ENCODE measurements around the gene SEZ6L.
A peak's percentile ranks its signal among the peaks of the same experiment; 100 is the strongest.

The SEZ6L gene

GRCh38 chr22:26143806-26144325, 25.4 kb upstream of the SEZ6L start:
- Histone ChIP-seq H3K4me3 (ENCODE audit: extremely low read depth, insufficient read depth, low read length, poor library complexity, severe bottlenecking) (no peak overlapping the region), H3K4me1 (ENCODE audit: control insufficient read depth, insufficient read depth, low read length, poor library complexity, severe bottlenecking) (no peaks in the 10 kb centered on the region), H3K9me3 (ENCODE audit: control insufficient read depth, low read length) (no peaks in the 10 kb centered on the region), H3K36me3 (ENCODE audit: control insufficient read depth, insufficient read depth, low read length) (no peaks in the 10 kb centered on the region), H3K27ac (ENCODE audit: low read depth, low read length, severe bottlenecking) (no peak overlapping the region)
- 83 to 88% methylated on average over 2 to 3 of the region's 3 CpGs for WGBS, 2 experiments (ENCODE audit: insufficient coverage in 2 of 2)

GRCh38 chr22:26159886-26160285, 9.4 kb upstream of the SEZ6L start:
- Histone ChIP-seq H3K4me3 (ENCODE audit: extremely low read depth, insufficient read depth, low read length, poor library complexity, severe bottlenecking) (no peak overlapping the region), H3K36me3 (ENCODE audit: control insufficient read depth, insufficient read depth, low read length) (no peaks in the 10 kb centered on the region), H3K4me1 (ENCODE audit: control insufficient read depth, insufficient read depth, low read length, poor library complexity, severe bottlenecking) (no peaks in the 10 kb centered on the region), H3K27ac (ENCODE audit: low read depth, low read length, severe bottlenecking) (no peak overlapping the region), H3K9me3 (ENCODE audit: control insufficient read depth, low read length) (no peaks in the 10 kb centered on the region)

- Histone ChIP-seq H3K27ac (ENCODE audit: low read depth, low read length, severe bottlenecking) (no peak overlapping the region), H3K4me3 (ENCODE audit: extremely low read depth, insufficient read depth, low read length, poor library complexity, severe bottlenecking) (no peak overlapping the region), H3K4me1 (ENCODE audit: control insufficient read depth, insufficient read depth, low read length, poor library complexity, severe bottlenecking) (no peaks in the 10 kb centered on the region), H3K9me3 (ENCODE audit: control insufficient read depth, low read length) (no peaks in the 10 kb centered on the region), H3K36me3 (ENCODE audit: control insufficient read depth, insufficient read depth, low read length) (no peaks in the 10 kb centered on the region)
- 77 to 82% methylated on average over 6 of the region's 7 CpGs for WGBS, 2 experiments (ENCODE audit: insufficient coverage in 2 of 2)
Measured at GRCh38 chr22:26161746-26162145, 7.5 kb upstream of the SEZ6L start.

GRCh38 chr22:26162926-26163325, 6.3 kb upstream of the SEZ6L start:
- H3K9me3 ChIP-seq (ENCODE audit: control insufficient read depth, low read length): no peaks in the 10 kb centered on the region
- no peaks in the 10 kb centered on the region for H3K36me3 ChIP-seq (ENCODE audit: control insufficient read depth, insufficient read depth, low read length)
- no peak overlapping the region for H3K4me3 ChIP-seq (ENCODE audit: extremely low read depth, insufficient read depth, low read length, poor library complexity, severe bottlenecking)
- 72 to 94% methylated on average over 2 of the region's 4 CpGs for WGBS, 2 experiments (ENCODE audit: insufficient coverage in 2 of 2)
- no peaks in the 10 kb centered on the region for H3K4me1 ChIP-seq (ENCODE audit: control insufficient read depth, insufficient read depth, low read length, poor library complexity, severe bottlenecking)
- no peak overlapping the region for H3K27ac ChIP-seq (ENCODE audit: low read depth, low read length, severe bottlenecking)

GRCh38 chr22:26164174-26164573, 5.1 kb upstream of the SEZ6L start:
- Histone ChIP-seq H3K9me3 (ENCODE audit: control insufficient read depth, low read length) (no peaks in the 10 kb centered on the region), H3K36me3 (ENCODE audit: control insufficient read depth, insufficient read depth, low read length) (no peaks in the 10 kb centered on the region), H3K4me3 (ENCODE audit: extremely low read depth, insufficient read depth, low read length, poor library complexity, severe bottlenecking) (no peak overlapping the region), H3K4me1 (ENCODE audit: control insufficient read depth, insufficient read depth, low read length, poor library complexity, severe bottlenecking) (peaks cover 2% of the 10 kb centered on the region), H3K27ac (ENCODE audit: low read depth, low read length, severe bottlenecking) (no peak overlapping the region)
- 91 to 95% methylated on average over 8 of the region's 8 CpGs for WGBS, 2 experiments (ENCODE audit: insufficient coverage in 2 of 2)

- WGBS, 2 experiments (ENCODE audit: insufficient coverage in 2 of 2): 20 to 45% methylated on average over 2 to 5 of the region's 9 CpGs
- Histone ChIP-seq H3K27ac (ENCODE audit: low read depth, low read length, severe bottlenecking) (no peak overlapping the region), H3K4me3 (ENCODE audit: extremely low read depth, insufficient read depth, low read length, poor library complexity, severe bottlenecking) (peak overlapping the region; percentile 44), H3K36me3 (ENCODE audit: control insufficient read depth, insufficient read depth, low read length) (no peaks in the 10 kb centered on the region), H3K4me1 (ENCODE audit: control insufficient read depth, insufficient read depth, low read length, poor library complexity, severe bottlenecking) (peaks cover 10% of the 10 kb centered on the region), H3K9me3 (ENCODE audit: control insufficient read depth, low read length) (no peaks in the 10 kb centered on the region)
Measured at GRCh38 chr22:26168330-26168851, 871 bp upstream of the SEZ6L start.

- WGBS, 2 experiments (ENCODE audit: insufficient coverage in 2 of 2): 6 to 8% methylated on average over 9 to 15 of the region's 15 CpGs
- H3K27ac ChIP-seq (ENCODE audit: low read depth, low read length, severe bottlenecking): peak overlapping the region; percentile 19
Measured at GRCh38 chr22:26168939-26169314, 335 bp upstream of the SEZ6L start.

GRCh38 chr22:26170112-26170492, 840 bp downstream of the SEZ6L start:
- Histone ChIP-seq H3K36me3 (ENCODE audit: control insufficient read depth, insufficient read depth, low read length) (no peaks in the 10 kb centered on the region), H3K4me3 (ENCODE audit: extremely low read depth, insufficient read depth, low read length, poor library complexity, severe bottlenecking) (peak overlapping the region; percentile 44), H3K9me3 (ENCODE audit: control insufficient read depth, low read length) (no peaks in the 10 kb centered on the region), H3K27ac (ENCODE audit: low read depth, low read length, severe bottlenecking) (no peak overlapping the region), H3K4me1 (ENCODE audit: control insufficient read depth, insufficient read depth, low read length, poor library complexity, severe bottlenecking) (peaks cover 10% of the 10 kb centered on the region)
- 0 to 4% methylated on average over 2 to 4 of the region's 11 CpGs for WGBS, 2 experiments (ENCODE audit: insufficient coverage in 2 of 2)

More at GRCh38 chr22:26168939-26169314, 335 bp upstream of the SEZ6L start:
- H3K9me3 ChIP-seq (ENCODE audit: control insufficient read depth, low read length): no peaks in the 10 kb centered on the region
- no peaks in the 10 kb centered on the region for H3K36me3 ChIP-seq (ENCODE audit: control insufficient read depth, insufficient read depth, low read length)
- H3K4me3 ChIP-seq (ENCODE audit: extremely low read depth, insufficient read depth, low read length, poor library complexity, severe bottlenecking): peak overlapping the region; percentile 44
- peaks cover 10% of the 10 kb centered on the region for H3K4me1 ChIP-seq (ENCODE audit: control insufficient read depth, insufficient read depth, low read length, poor library complexity, severe bottlenecking)

- 3 to 11% methylated on average over 8 to 13 of the region's 14 CpGs for WGBS, 2 experiments (ENCODE audit: insufficient coverage in 2 of 2)
- Histone ChIP-seq H3K36me3 (ENCODE audit: control insufficient read depth, insufficient read depth, low read length) (no peaks in the 10 kb centered on the region), H3K9me3 (ENCODE audit: control insufficient read depth, low read length) (no peaks in the 10 kb centered on the region), H3K4me1 (ENCODE audit: control insufficient read depth, insufficient read depth, low read length, poor library complexity, severe bottlenecking) (peaks cover 10% of the 10 kb centered on the region), H3K4me3 (ENCODE audit: extremely low read depth, insufficient read depth, low read length, poor library complexity, severe bottlenecking) (no peak overlapping the region), H3K27ac (ENCODE audit: low read depth, low read length, severe bottlenecking) (no peak overlapping the region)
Measured at GRCh38 chr22:26170795-26171580, 1.7 kb downstream of the SEZ6L start.

- Histone ChIP-seq H3K27ac (ENCODE audit: low read depth, low read length, severe bottlenecking) (no peak overlapping the region), H3K4me1 (ENCODE audit: control insufficient read depth, insufficient read depth, low read length, poor library complexity, severe bottlenecking) (peaks cover 10% of the 10 kb centered on the region), H3K4me3 (ENCODE audit: extremely low read depth, insufficient read depth, low read length, poor library complexity, severe bottlenecking) (no peak overlapping the region), H3K9me3 (ENCODE audit: control insufficient read depth, low read length) (no peaks in the 10 kb centered on the region), H3K36me3 (ENCODE audit: control insufficient read depth, insufficient read depth, low read length) (no peaks in the 10 kb centered on the region)
- WGBS, 2 experiments (ENCODE audit: insufficient coverage in 2 of 2): 6 to 42% methylated on average over 3 to 5 of the region's 5 CpGs
Measured at GRCh38 chr22:26172389-26172990, 3.2 kb downstream of the SEZ6L start.

GRCh38 chr22:26174280-26174679, 5.0 kb downstream of the SEZ6L start:
- Histone ChIP-seq H3K36me3 (ENCODE audit: control insufficient read depth, insufficient read depth, low read length) (no peaks in the 10 kb centered on the region), H3K27ac (ENCODE audit: low read depth, low read length, severe bottlenecking) (no peak overlapping the region), H3K4me1 (ENCODE audit: control insufficient read depth, insufficient read depth, low read length, poor library complexity, severe bottlenecking) (peaks cover 8% of the 10 kb centered on the region), H3K4me3 (ENCODE audit: extremely low read depth, insufficient read depth, low read length, poor library complexity, severe bottlenecking) (no peak overlapping the region), H3K9me3 (ENCODE audit: control insufficient read depth, low read length) (no peaks in the 10 kb centered on the region)
- 18 to 26% methylated on average over 9 to 12 of the region's 12 CpGs for WGBS, 2 experiments (ENCODE audit: insufficient coverage in 2 of 2)

Data from mesodermal cell (in vitro differentiated cells).